HUES64 (cell line): Measurements from ENCODE around the gene DBF4. TPM values are rescaled to one million over a fixed set of nuclear protein-coding genes. Genes with fewer than 3 reads are reported as not detected.
"Not testable (repeated sequence)": the region's sequence is repeated elsewhere in the genome, so short reads cannot be mapped to it uniquely, and the experiment has no call there.

Source experiments
- H3K27ac ChIP-seq: 2 replicates; pipeline ENCODE4 v1.7.0; 2013; ENCODE audit warnings: low read depth, low read length, inconsistent platforms
- H3K27me3 ChIP-seq: 2 replicates; pipeline ENCODE4 v1.6.1; 2013; ENCODE audit warnings: mild to moderate bottlenecking, low read length; ENCODE audit not compliant: insufficient read depth
- H3K36me3 ChIP-seq: 2 replicates; pipeline ENCODE4 v1.6.1; 2013; ENCODE audit warnings: mild to moderate bottlenecking, low read length; ENCODE audit not compliant: insufficient read depth
- H3K4me1 ChIP-seq: 2 replicates; pipeline ENCODE4 v1.6.1; 2013; ENCODE audit warnings: mild to moderate bottlenecking, low read length, moderate library complexity; ENCODE audit not compliant: insufficient read depth
- H3K4me3 ChIP-seq: 2 replicates; pipeline ENCODE4 v1.5.1; 2013; ENCODE audit warnings: mild to moderate bottlenecking, low read length, moderate library complexity
- H3K9ac ChIP-seq: 2 replicates; pipeline ENCODE4 v1.6.1; 2013; ENCODE audit warnings: mild to moderate bottlenecking, low read depth, low read length
- H3K9me3 ChIP-seq: 2 replicates; pipeline ENCODE4 v1.6.1; 2013; ENCODE audit warnings: low read depth, low read length; ENCODE audit not compliant: insufficient read depth
- WGBS: fragments of 150-250, 120-280 bp; methylation state at CpG from one replicate; pipeline ENCODE4 v1.1.7; 2013; ENCODE audit warnings: missing lambda C conversion rate; 5-methylcytosine and 5-hydroxymethylcytosine counted together
- polyA plus RNA-seq, 2 experiments: library from polyadenylated mRNA; stranded (reverse); fragments of 50-300 nt; gene quantifications; one replicate each; pipeline ENCODE4 v1.2.3, GENCODE V29; 2013

Gene DBF4
- polyA plus RNA-seq (2013, experiment 1 of 2): 67.4 TPM
- polyA plus RNA-seq (2013, experiment 2 of 2): 77.4 TPM

GRCh38 chr7:87876040-87876868 lies at the start of gene DBF4, which contains the start of gene SLC25A40:
Gene DBF4, plus strand, starts transcription at chr7:87876493. Its CDS starts 240 bp downstream, at chr7:87876733.
Gene SLC25A40, minus strand, starts transcription at chr7:87876360. Its CDS starts 17,633 bp downstream, at chr7:87858727.
- no peaks in the 10 kb centered on the region for H3K27me3 ChIP-seq
- H3K9ac ChIP-seq: peak within 1 kb of the TSS; percentile 98
- under 1% methylated on average over 84 of the region's 84 CpGs for WGBS
- peak within 1 kb of the TSS; percentile 97 for H3K27ac ChIP-seq
- peaks cover 10% of the 10 kb centered on the region for H3K9me3 ChIP-seq
- peaks cover 39% of the 10 kb centered on the region for H3K36me3 ChIP-seq
- H3K4me1 ChIP-seq: peaks cover 21% of the 10 kb centered on the region
- peak within 1 kb of the TSS; percentile 95 for H3K4me3 ChIP-seq

- no CpG with 5 or more reads among the region's 1 CpG for WGBS
- not testable (repeated sequence) for H3K27ac ChIP-seq, H3K9ac ChIP-seq, H3K36me3 ChIP-seq, H3K4me1 ChIP-seq, H3K4me3 ChIP-seq, H3K27me3 ChIP-seq
- peaks cover 17% of the 10 kb centered on the region for H3K9me3 ChIP-seq
Measured at GRCh38 chr7:87828383-87828782, 47.9 kb upstream of the DBF4 start.

GRCh38 chr7:87831097-87831496 lies 45.2 kb upstream of the DBF4 start:
- H3K9ac ChIP-seq: no peak overlapping the region
- H3K9me3 ChIP-seq: peaks cover 4% of the 10 kb centered on the region; the same call in 1 of the 2 replicates
- H3K36me3 ChIP-seq: peaks cover 9% of the 10 kb centered on the region; the same call in 1 of the 2 replicates
- H3K4me3 ChIP-seq: no peak overlapping the region
- H3K27me3 ChIP-seq: no peaks in the 10 kb centered on the region
- no peaks in the 10 kb centered on the region for H3K4me1 ChIP-seq
- no peak overlapping the region for H3K27ac ChIP-seq
- 88% methylated on average over 1 of the region's 1 CpG for WGBS

- H3K36me3 ChIP-seq: peaks cover 12% of the 10 kb centered on the region; the same call in 1 of the 2 replicates
- WGBS: 95% methylated on average over 1 of the region's 1 CpG
- H3K4me1 ChIP-seq: no peaks in the 10 kb centered on the region
- no peak overlapping the region for H3K27ac ChIP-seq
- H3K9ac ChIP-seq: no peak overlapping the region
- no peaks in the 10 kb centered on the region for H3K27me3 ChIP-seq
- no peak overlapping the region for H3K4me3 ChIP-seq
- peaks cover 2% of the 10 kb centered on the region; the same call in 1 of the 2 replicates for H3K9me3 ChIP-seq
Measured at GRCh38 chr7:87833130-87833529, 43.2 kb upstream of the DBF4 start.

- no CpG with 5 or more reads among the region's 1 CpG for WGBS
- H3K27me3 ChIP-seq: no peaks in the 10 kb centered on the region
- no peak overlapping the region for H3K4me3 ChIP-seq
- H3K4me1 ChIP-seq: no peaks in the 10 kb centered on the region
- H3K27ac ChIP-seq: no peak overlapping the region
- no peak overlapping the region for H3K9ac ChIP-seq
- no peaks in the 10 kb centered on the region for H3K9me3 ChIP-seq
- peaks cover 9% of the 10 kb centered on the region; the same call in 1 of the 2 replicates for H3K36me3 ChIP-seq
Measured at GRCh38 chr7:87837597-87837996, 38.7 kb upstream of the DBF4 start.

- peaks cover 61% of the 10 kb centered on the region for H3K36me3 ChIP-seq
- no peaks in the 10 kb centered on the region for H3K27me3 ChIP-seq
- no peak overlapping the region for H3K4me3 ChIP-seq
Measured at GRCh38 chr7:87850836-87851593, 25.3 kb upstream of the DBF4 start.

GRCh38 chr7:87852306-87852705 lies 24.0 kb upstream of the DBF4 start:
- Histone ChIP-seq H3K27ac (no peak overlapping the region), H3K4me3 (no peak overlapping the region), H3K9ac (no peak overlapping the region), H3K27me3 (no peaks in the 10 kb centered on the region), H3K36me3 (peaks cover 61% of the 10 kb centered on the region), H3K4me1 (no peaks in the 10 kb centered on the region; the same call in 1 of the 2 replicates), H3K9me3 (no peaks in the 10 kb centered on the region)
- WGBS: 93% methylated on average over 6 of the region's 6 CpGs

More at GRCh38 chr7:87850836-87851593, 25.3 kb upstream of the DBF4 start:
- 90% methylated on average over 1 of the region's 1 CpG for WGBS
- no peak overlapping the region for H3K27ac ChIP-seq
- H3K9ac ChIP-seq: no peak overlapping the region
- no peaks in the 10 kb centered on the region; the same call in 1 of the 2 replicates for H3K4me1 ChIP-seq
- no peaks in the 10 kb centered on the region for H3K9me3 ChIP-seq

- H3K36me3 ChIP-seq: peaks cover 70% of the 10 kb centered on the region
- no peak overlapping the region for H3K27ac ChIP-seq
- H3K9ac ChIP-seq: no peak overlapping the region
- WGBS: 100% methylated on average over 1 of the region's 1 CpG
- H3K9me3 ChIP-seq: no peaks in the 10 kb centered on the region
- H3K27me3 ChIP-seq: no peaks in the 10 kb centered on the region
- H3K4me3 ChIP-seq: no peak overlapping the region
- no peaks in the 10 kb centered on the region; the same call in 1 of the 2 replicates for H3K4me1 ChIP-seq
Measured at GRCh38 chr7:87853237-87853864, 22.9 kb upstream of the DBF4 start.

GRCh38 chr7:87858417-87859100 lies 17.7 kb upstream of the DBF4 start:
- H3K27me3 ChIP-seq: no peaks in the 10 kb centered on the region
- no peaks in the 10 kb centered on the region; the same call in 1 of the 2 replicates for H3K4me1 ChIP-seq
- no peaks in the 10 kb centered on the region for H3K9me3 ChIP-seq
- H3K4me3 ChIP-seq: no peak overlapping the region
- WGBS: 96% methylated on average over 3 of the region's 3 CpGs
- H3K27ac ChIP-seq: no peak overlapping the region
- H3K36me3 ChIP-seq: peaks cover 57% of the 10 kb centered on the region
- no peak overlapping the region for H3K9ac ChIP-seq

GRCh38 chr7:87866089-87866488 lies 10.2 kb upstream of the DBF4 start:
- peaks cover 23% of the 10 kb centered on the region for H3K9me3 ChIP-seq
- WGBS: 95% methylated on average over 2 of the region's 2 CpGs
- 0 out of 2 replicates have a peak, but pooled peaks cover 4% of the 10 kb centered on the region for H3K4me1 ChIP-seq
- peaks cover 32% of the 10 kb centered on the region for H3K36me3 ChIP-seq
- H3K27me3 ChIP-seq: no peaks in the 10 kb centered on the region
- no peak overlapping the region for H3K4me3 ChIP-seq
- H3K27ac ChIP-seq: no peak overlapping the region
- H3K9ac ChIP-seq: no peak overlapping the region
